CD4-positive, alpha-beta T cell (primary cell): ENCODE data around the gene KIF5A. TPM values are rescaled to one million over a fixed set of nuclear protein-coding genes. Genes with fewer than 3 reads are reported as not detected.

Experiments used
- ATAC-seq: fragments of 200-7000 bp; cut with Tn5 transposase; one replicate; pipeline ENCODE4 v1.10.0; 2022; ENCODE audit warnings: mild to moderate bottlenecking; ENCODE audit not compliant: poor library complexity
- CTCF ChIA-PET: fragments of 350-600 bp; sonication (Branson Sonifier 250); formaldehyde crosslinking; loops from one replicate; lab custom pipeline; 2021; ENCODE audit warnings: antibody characterized with exemption, inconsistent platforms; lab: Charles Lee
- POLR2A ChIA-PET: fragments of 350-600 bp; sonication (Branson Sonifier 250); formaldehyde crosslinking; loops from one replicate; lab custom pipeline; 2021; ENCODE audit warnings: antibody characterized with exemption, inconsistent platforms; lab: Charles Lee
- DNase-seq, 14 experiments: peaks; one replicate each; pipeline ENCODE4 v3.0.0-alpha.2; 2013 to 2020; ENCODE audit warnings: mixed read lengths in 2 of 14
- H3K27ac ChIP-seq, 2 donors: one replicate each; pipeline versions ENCODE4 v1.5.1 to v1.7.0; 2013; ENCODE audit warnings: low read length in 2 of 2, low read depth in 1 of 2, mild to moderate bottlenecking in 1 of 2
- H3K27me3 ChIP-seq, 2 experiments: 1 replicate in 1 of 2; 2 replicates in 1 of 2; pipeline versions ENCODE4 v1.6.1 to v1.7.0; 2013; ENCODE audit warnings: low read length in 2 of 2, control low read depth in 1 of 2, mild to moderate bottlenecking in 1 of 2, moderate library complexity in 1 of 2; ENCODE audit not compliant: insufficient read depth in 2 of 2, control insufficient read depth in 1 of 2
- H3K36me3 ChIP-seq: one replicate; pipeline ENCODE4 v1.6.1; 2013; ENCODE audit warnings: low read length, control low read depth; ENCODE audit not compliant: insufficient read depth
- H3K4me1 ChIP-seq: one replicate; pipeline ENCODE4 v1.6.1; 2013; ENCODE audit warnings: low read length, control low read depth; ENCODE audit not compliant: insufficient read depth
- H3K4me3 ChIP-seq: one replicate; pipeline ENCODE4 v1.5.1; 2013; ENCODE audit warnings: mild to moderate bottlenecking, low read length, moderate library complexity
- H3K9me3 ChIP-seq, 2 experiments: 1 replicate in 1 of 2; 2 replicates in 1 of 2; pipeline versions ENCODE4 v1.6.1 to v1.7.0; 2013; ENCODE audit warnings: low read length in 2 of 2, mild to moderate bottlenecking in 2 of 2, control low read depth in 1 of 2, moderate library complexity in 1 of 2; ENCODE audit not compliant: control insufficient read depth in 1 of 2, insufficient read depth in 1 of 2
- H3K27ac Mint-ChIP-seq: one replicate; pipeline ENCODE4 v1.8.0; 2020; ENCODE audit warnings: mixed read lengths
- H3K27me3 Mint-ChIP-seq: one replicate; pipeline ENCODE4 v1.8.0; 2021; ENCODE audit warnings: mixed read lengths
- H3K36me3 Mint-ChIP-seq: one replicate; pipeline ENCODE4 v1.8.0; 2021; ENCODE audit warnings: low read depth, mixed read lengths
- H3K4me1 Mint-ChIP-seq: one replicate; pipeline ENCODE4 v1.8.0; 2021; ENCODE audit warnings: low read depth, mixed read lengths
- H3K4me3 Mint-ChIP-seq: one replicate; pipeline ENCODE4 v1.8.0; 2020; ENCODE audit warnings: mild to moderate bottlenecking, mixed read lengths
- H3K9me3 Mint-ChIP-seq: one replicate; pipeline ENCODE4 v1.8.0; 2020; ENCODE audit warnings: mixed read lengths
- CTCF ChIP-seq: fragments of 200-600 bp; IDR thresholded peaks from one replicate; pipeline ENCODE4 v1.8.0; 2022; ENCODE audit warnings: antibody characterized with exemption, mild to moderate bottlenecking
- intact Hi-C, 2 experiments: fragments of 100-400 bp; cut with DNase I in 1 of 2; cut with micrococcal nuclease in 1 of 2; formaldehyde crosslinking; loops; one replicate each; pipeline versions ENCODE4 v1.15.1 to v1.9.0; 2023 to 2025; cut with DNase I, micrococcal nuclease
- total RNA-seq, 174 experiments: library from RNA in 2 of 174; stranded (reverse) in 2 of 174; gene quantifications; one replicate each; pipeline ENCODE4 v1.2.3 and lab custom pipeline; 2021 to 2026

KIF5A gene
- total RNA-seq, 2 experiments from 2014 or later, result 0.39 to 0.47 TPM

- H3K27ac Mint-ChIP-seq, result no peak overlapping the region
- no peak for ATAC-seq
- no peak for DNase-seq
These were observed 1.9 kb downstream of the KIF5A start for GRCh38 chr12:57551637-57552305.

GRCh38 chr12:57552306-57552651, 2.4 kb downstream of the KIF5A start:
- H3K27ac Mint-ChIP-seq, result no peak overlapping the region
- H3K27ac ChIP-seq, result no peak overlapping the region
- H3K27me3 ChIP-seq, result peaks cover 4 to 8% of the 10 kb centered on the region in 2 experiments
- intact Hi-C loops, result loop anchor here in 1 of 2 experiments (10.0 kb wide), 1 partner anchor 1007 kb away; no protein-coding TSS in a partner anchor
- peak overlapping the region; percentile 18 for H3K4me3 Mint-ChIP-seq
- no peaks in the 10 kb centered on the region for H3K9me3 ChIP-seq
- ATAC-seq (no peak), DNase-seq (no peak)
- H3K4me3 ChIP-seq, result no peak overlapping the region
- H3K4me1 Mint-ChIP-seq, result peaks cover 14% of the 10 kb centered on the region
- no peaks in the 10 kb centered on the region for H3K36me3 Mint-ChIP-seq
- no peaks in the 10 kb centered on the region for H3K36me3 ChIP-seq
- POLR2A ChIA-PET, result no interaction called here
- CTCF ChIA-PET, result no interaction called here
- H3K9me3 Mint-ChIP-seq, result no peaks in the 10 kb centered on the region
- peaks cover 4% of the 10 kb centered on the region for H3K27me3 Mint-ChIP-seq
- TF ChIP-seq CTCF, result no peak
- H3K4me1 ChIP-seq, result peaks cover 16% of the 10 kb centered on the region

More at GRCh38 chr12:57551637-57552305, 1.9 kb downstream of the KIF5A start:
- Mint-ChIP-seq H3K27me3 (peaks cover 4% of the 10 kb centered on the region), H3K9me3 (no peaks in the 10 kb centered on the region), H3K4me3 (no peak overlapping the region), H3K4me1 (peaks cover 19% of the 10 kb centered on the region), H3K36me3 (no peaks in the 10 kb centered on the region)
- H3K9me3 ChIP-seq, result no peaks in the 10 kb centered on the region
- no peak overlapping the region for H3K4me3 ChIP-seq
- TF ChIP-seq CTCF, result no peak
- H3K27ac ChIP-seq, result no peak overlapping the region
- CTCF ChIA-PET, result no interaction called here
- intact Hi-C loops, result loop anchor here in 1 of 2 experiments (10.0 kb wide), 1 partner anchor 1007 kb away; no protein-coding TSS in a partner anchor
- H3K4me1 ChIP-seq, result peaks cover 17% of the 10 kb centered on the region
- POLR2A ChIA-PET, result no interaction called here
- H3K27me3 ChIP-seq, result peaks cover 4 to 8% of the 10 kb centered on the region in 2 experiments
- H3K36me3 ChIP-seq, result no peaks in the 10 kb centered on the region

- Histone ChIP-seq H3K9me3 (no peaks in the 10 kb centered on the region), H3K27ac (no peak overlapping the region), H3K36me3 (no peaks in the 10 kb centered on the region), H3K4me3 (no peak overlapping the region), H3K27me3 (peaks cover 4 to 8% of the 10 kb centered on the region in 2 experiments), H3K4me1 (peaks cover 16% of the 10 kb centered on the region)
- intact Hi-C loops, result loop anchor here in 1 of 2 experiments (10.0 kb wide), 1 partner anchor 1008 kb away; no protein-coding TSS in a partner anchor
- peaks cover 8% of the 10 kb centered on the region for H3K4me1 Mint-ChIP-seq
- CTCF ChIA-PET, result no interaction called here
- no peaks in the 10 kb centered on the region for H3K9me3 Mint-ChIP-seq
- ATAC-seq (no peak), DNase-seq (no peak)
- no peak for TF ChIP-seq CTCF
- peaks cover 4% of the 10 kb centered on the region for H3K27me3 Mint-ChIP-seq
- POLR2A ChIA-PET, result no interaction called here
- H3K4me3 Mint-ChIP-seq, result no peak overlapping the region
- H3K36me3 Mint-ChIP-seq, result no peaks in the 10 kb centered on the region
- H3K27ac Mint-ChIP-seq, result no peak overlapping the region
These were observed 3.0 kb downstream of the KIF5A start for GRCh38 chr12:57552835-57553313.
